ENCODE measurements around the gene WNT10A. TPM values are rescaled to one million over a fixed set of nuclear protein-coding genes. Genes with fewer than 3 reads are reported as not detected.

Gene WNT10A
- total RNA-seq, 2 donors from 2014 or later, result 1.0 to 49.8 TPM

GRCh38 chr2:218877891-218878290 lies 2.8 kb upstream of the WNT10A start:
- Mint-ChIP-seq H3K27ac (no peak overlapping the region), H3K4me3 (no peak overlapping the region), H3K9me3 (no peaks in the 10 kb centered on the region), H3K27me3 (peaks cover 15% of the 10 kb centered on the region), H3K4me1 (peaks cover 15% of the 10 kb centered on the region), H3K36me3 (ENCODE audit: low read depth) (peaks cover 21% of the 10 kb centered on the region)
- no peak for ATAC-seq (replicated peaks)

- peaks cover 11% of the 10 kb centered on the region for H3K27me3 Mint-ChIP-seq
- H3K4me1 Mint-ChIP-seq, result peaks cover 18% of the 10 kb centered on the region
- ATAC-seq (replicated peaks), result no peak
Observed at GRCh38 chr2:218878486-218878885, 2.2 kb upstream of the WNT10A start.

GRCh38 chr2:218878926-218879761 lies 1.5 kb upstream of the WNT10A start:
- H3K4me1 Mint-ChIP-seq, result peaks cover 18% of the 10 kb centered on the region
- ATAC-seq (replicated peaks), result no peak
- no peaks in the 10 kb centered on the region for H3K9me3 Mint-ChIP-seq
- H3K36me3 Mint-ChIP-seq (ENCODE audit: low read depth), result peaks cover 28% of the 10 kb centered on the region
- peak overlapping the region; percentile 59 for H3K27ac Mint-ChIP-seq
- H3K27me3 Mint-ChIP-seq, result peaks cover 10% of the 10 kb centered on the region
- H3K4me3 Mint-ChIP-seq, result peak overlapping the region; percentile 83

More at GRCh38 chr2:218878486-218878885, 2.2 kb upstream of the WNT10A start:
- Mint-ChIP-seq H3K27ac (no peak overlapping the region), H3K36me3 (ENCODE audit: low read depth) (peaks cover 26% of the 10 kb centered on the region), H3K9me3 (no peaks in the 10 kb centered on the region), H3K4me3 (no peak overlapping the region)

- peaks cover 4% of the 10 kb centered on the region for H3K27me3 Mint-ChIP-seq
- H3K27ac Mint-ChIP-seq, result peak overlapping the region; percentile 59
Observed at GRCh38 chr2:218879776-218880101, 913 bp upstream of the WNT10A start.

GRCh38 chr2:218880859-218881594 lies 375 bp downstream of the WNT10A start:
- no peak for ATAC-seq (replicated peaks)
- peak overlapping the region; percentile 81 for H3K27ac Mint-ChIP-seq
- peaks cover under 1% of the 10 kb centered on the region for H3K27me3 Mint-ChIP-seq
- H3K4me1 Mint-ChIP-seq, result peaks cover 33% of the 10 kb centered on the region
- no peaks in the 10 kb centered on the region for H3K9me3 Mint-ChIP-seq
- peak overlapping the region; percentile 67 for H3K4me3 Mint-ChIP-seq
- H3K36me3 Mint-ChIP-seq (ENCODE audit: low read depth), result peaks cover 47% of the 10 kb centered on the region

More at GRCh38 chr2:218879776-218880101, 913 bp upstream of the WNT10A start:
- ATAC-seq (replicated peaks), result no peak
- no peaks in the 10 kb centered on the region for H3K9me3 Mint-ChIP-seq
- peaks cover 34% of the 10 kb centered on the region for H3K36me3 Mint-ChIP-seq (ENCODE audit: low read depth)
- peaks cover 22% of the 10 kb centered on the region for H3K4me1 Mint-ChIP-seq
- peak overlapping the region; percentile 83 for H3K4me3 Mint-ChIP-seq

- no peak for ATAC-seq (replicated peaks)
- Mint-ChIP-seq H3K36me3 (ENCODE audit: low read depth) (peaks cover 51% of the 10 kb centered on the region), H3K4me1 (peaks cover 33% of the 10 kb centered on the region), H3K27me3 (no peaks in the 10 kb centered on the region), H3K9me3 (no peaks in the 10 kb centered on the region), H3K27ac (no peak overlapping the region), H3K4me3 (peak overlapping the region; percentile 67)
Observed at GRCh38 chr2:218881744-218882460, 1.2 kb downstream of the WNT10A start.

- ATAC-seq (replicated peaks), result no peak
- Mint-ChIP-seq H3K4me3 (peak overlapping the region; percentile 67), H3K36me3 (ENCODE audit: low read depth) (peaks cover 51% of the 10 kb centered on the region), H3K27ac (no peak overlapping the region), H3K4me1 (peaks cover 32% of the 10 kb centered on the region), H3K9me3 (no peaks in the 10 kb centered on the region), H3K27me3 (no peaks in the 10 kb centered on the region)
Observed at GRCh38 chr2:218882461-218882816, 1.8 kb downstream of the WNT10A start.

GRCh38 chr2:218882866-218883366 lies 2.3 kb downstream of the WNT10A start:
- peak overlapping the region; percentile 67 for H3K4me3 Mint-ChIP-seq
- peaks cover 51% of the 10 kb centered on the region for H3K36me3 Mint-ChIP-seq (ENCODE audit: low read depth)
- no peaks in the 10 kb centered on the region for H3K9me3 Mint-ChIP-seq
- peak overlapping the region; percentile 55 for H3K27ac Mint-ChIP-seq
- ATAC-seq (replicated peaks), result peak; percentile 67
- H3K27me3 Mint-ChIP-seq, result no peaks in the 10 kb centered on the region
- H3K4me1 Mint-ChIP-seq, result peaks cover 32% of the 10 kb centered on the region

- ATAC-seq (replicated peaks), result peak; percentile 25
- H3K27me3 Mint-ChIP-seq, result no peaks in the 10 kb centered on the region
- peaks cover 32% of the 10 kb centered on the region for H3K4me1 Mint-ChIP-seq
- H3K9me3 Mint-ChIP-seq, result no peaks in the 10 kb centered on the region
- H3K4me3 Mint-ChIP-seq, result peak overlapping the region; percentile 67
- peak overlapping the region; percentile 55 for H3K27ac Mint-ChIP-seq
- peaks cover 51% of the 10 kb centered on the region for H3K36me3 Mint-ChIP-seq (ENCODE audit: low read depth)
Observed at GRCh38 chr2:218883491-218884490, 3.1 kb downstream of the WNT10A start.

- Mint-ChIP-seq H3K27ac (peak overlapping the region; percentile 64), H3K36me3 (ENCODE audit: low read depth) (peaks cover 51% of the 10 kb centered on the region), H3K9me3 (no peaks in the 10 kb centered on the region), H3K27me3 (no peaks in the 10 kb centered on the region), H3K4me1 (peaks cover 29% of the 10 kb centered on the region), H3K4me3 (peak overlapping the region; percentile 67)
- ATAC-seq (replicated peaks), result no peak
Observed at GRCh38 chr2:218884519-218884918, 3.9 kb downstream of the WNT10A start.

GRCh38 chr2:218885981-218886947 lies 5.6 kb downstream of the WNT10A start:
- ATAC-seq (replicated peaks), result peak; percentile 32
- peaks cover 30% of the 10 kb centered on the region for H3K4me1 Mint-ChIP-seq
- H3K4me3 Mint-ChIP-seq, result peak overlapping the region; percentile 67
- peaks cover 54% of the 10 kb centered on the region for H3K36me3 Mint-ChIP-seq (ENCODE audit: low read depth)
- no peaks in the 10 kb centered on the region for H3K27me3 Mint-ChIP-seq
- H3K27ac Mint-ChIP-seq, result peak overlapping the region; percentile 64
- no peaks in the 10 kb centered on the region for H3K9me3 Mint-ChIP-seq

- Mint-ChIP-seq H3K36me3 (ENCODE audit: low read depth) (peaks cover 54% of the 10 kb centered on the region), H3K9me3 (no peaks in the 10 kb centered on the region), H3K4me3 (no peak overlapping the region), H3K27ac (no peak overlapping the region), H3K27me3 (no peaks in the 10 kb centered on the region), H3K4me1 (peaks cover 38% of the 10 kb centered on the region)
- no peak for ATAC-seq (replicated peaks)
Observed at GRCh38 chr2:218887079-218887478, 6.4 kb downstream of the WNT10A start.
